ENCODE results near the gene MED27.

Gene MED27

GRCh38 chr9:132079391-132080091 is at the start of gene MED27:
Gene MED27 (minus strand): TSS chr9:132079867. CDS start chr9:132079844, 23 bp downstream.
- peak; percentile 94 for DNase-seq

- DNase-seq = no peak
Observed at GRCh38 chr9:132127888-132128534, 48.3 kb upstream of the MED27 start.

- no peak for DNase-seq
Observed at GRCh38 chr9:132126680-132127236, 47.1 kb upstream of the MED27 start.

GRCh38 chr9:132125944-132126679 is 46.4 kb upstream of the MED27 start:
- no peak for DNase-seq

- DNase-seq = no peak
Observed at GRCh38 chr9:132125361-132125760, 45.7 kb upstream of the MED27 start.

DNA sequence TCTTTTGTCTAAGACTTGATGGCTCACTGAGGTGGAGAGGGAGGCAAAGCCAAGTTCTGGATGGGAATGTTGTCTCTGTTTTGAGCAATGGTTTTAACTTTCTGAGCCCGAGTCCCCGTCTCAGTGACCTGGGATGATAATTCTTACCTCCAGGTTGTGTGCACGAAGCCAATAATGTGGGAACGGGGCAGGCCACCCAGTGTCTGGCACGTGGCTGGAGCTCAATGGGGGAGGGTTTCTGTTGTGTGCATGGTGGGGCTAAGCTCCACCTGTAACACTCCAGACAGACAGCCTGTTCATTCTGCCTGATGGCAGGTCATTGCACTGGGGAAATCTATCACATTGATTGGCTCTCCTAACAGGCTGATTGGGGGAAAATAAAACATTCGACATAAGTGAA is 45.1 kb upstream of the MED27 start:
- no peak for DNase-seq

- no peak for DNase-seq
Observed at GRCh38 chr9:132121021-132121420, 41.4 kb upstream of the MED27 start.

GRCh38 chr9:132117694-132118093 is 38.0 kb upstream of the MED27 start:
- DNase-seq = no peak

GRCh38 chr9:132116583-132116982 is 36.9 kb upstream of the MED27 start:
- no peak for DNase-seq

- DNase-seq = peak; percentile 79
Observed at GRCh38 chr9:132114102-132114707, 34.5 kb upstream of the MED27 start.

DNA sequence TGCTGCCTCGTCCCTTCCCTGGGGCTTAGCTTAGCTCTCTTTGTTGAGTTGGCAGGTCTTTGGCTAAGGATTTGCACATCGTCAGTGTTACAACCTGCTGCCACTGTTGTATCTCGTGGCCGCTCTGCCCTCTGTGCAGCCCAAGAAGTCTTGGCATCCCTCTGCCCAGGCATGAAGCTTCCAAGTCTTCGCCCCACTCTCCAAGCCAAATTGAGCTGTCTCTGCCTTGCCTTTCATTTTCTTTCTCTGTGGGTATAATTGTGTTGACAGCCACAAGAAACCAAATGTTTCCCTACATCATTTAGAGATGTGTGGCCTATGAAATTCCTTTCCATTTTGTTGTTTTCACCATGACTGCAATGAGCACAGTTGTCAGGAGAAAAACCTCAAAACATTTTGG is 29.6 kb upstream of the MED27 start:
- no peak for DNase-seq

DNA sequence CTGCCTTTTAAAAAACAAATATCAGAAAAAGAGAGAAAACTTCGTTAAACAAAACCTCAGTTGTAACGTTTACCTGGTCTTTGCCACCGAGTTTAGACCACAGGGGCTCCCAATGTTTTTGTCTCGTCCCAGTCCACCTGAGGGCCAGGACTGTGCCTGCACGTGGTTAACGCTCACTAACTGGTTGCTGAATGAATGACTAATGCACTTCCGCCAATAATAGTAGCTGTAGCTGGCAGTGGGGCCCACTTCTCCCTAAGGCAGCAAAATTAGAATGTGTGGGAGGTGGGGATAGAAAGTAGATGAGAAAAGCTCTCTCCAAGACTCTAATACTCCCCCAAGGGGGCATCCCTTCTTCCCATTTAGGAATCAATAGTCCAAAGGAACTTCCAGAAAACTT is 29.1 kb upstream of the MED27 start:
- no peak for DNase-seq

- no peak for DNase-seq
Observed at GRCh38 chr9:132099741-132100407, 20.2 kb upstream of the MED27 start.

DNA sequence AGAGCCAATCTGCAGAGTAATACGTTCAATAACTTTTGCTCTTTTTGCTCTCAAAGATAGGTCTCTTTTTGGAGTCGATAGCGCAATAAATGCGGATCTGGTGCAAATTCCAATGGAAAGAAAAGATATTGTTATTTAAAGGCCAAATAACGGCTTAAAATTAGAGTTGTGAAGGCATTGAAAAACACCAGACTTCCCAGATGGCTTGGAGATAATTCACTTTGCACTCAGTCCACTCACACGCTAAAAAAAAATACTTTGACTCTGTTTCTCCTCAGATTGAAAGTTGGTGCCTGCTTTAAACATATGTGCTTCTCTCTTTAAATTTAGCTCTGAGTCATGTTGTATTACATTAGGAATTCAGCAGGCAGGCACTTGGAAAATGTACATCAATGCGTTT is 19.5 kb upstream of the MED27 start:
- DNase-seq = no peak

DNA sequence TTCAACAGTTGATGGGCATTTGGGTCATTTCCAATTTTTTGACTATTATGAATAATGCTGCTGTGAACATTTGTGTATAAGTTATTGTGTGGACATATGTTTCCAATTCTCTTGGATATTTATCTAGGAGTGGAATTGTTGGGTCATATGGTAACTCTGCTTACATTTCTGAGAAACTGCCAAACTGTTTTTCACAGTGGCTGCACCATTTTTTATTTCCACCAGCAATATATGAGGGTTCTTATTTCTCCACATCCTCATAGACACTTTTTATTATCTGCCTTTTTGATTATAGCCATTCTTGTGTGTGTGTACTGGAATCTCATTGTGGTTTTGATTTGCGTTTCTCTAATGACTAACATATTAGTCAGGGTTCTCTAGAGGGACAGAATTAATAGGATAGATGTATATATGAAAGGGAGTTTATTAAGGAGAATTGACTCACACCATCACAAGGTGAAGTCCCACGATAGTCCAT is 14.7 kb upstream of the MED27 start:
- no peak for DNase-seq

DNA sequence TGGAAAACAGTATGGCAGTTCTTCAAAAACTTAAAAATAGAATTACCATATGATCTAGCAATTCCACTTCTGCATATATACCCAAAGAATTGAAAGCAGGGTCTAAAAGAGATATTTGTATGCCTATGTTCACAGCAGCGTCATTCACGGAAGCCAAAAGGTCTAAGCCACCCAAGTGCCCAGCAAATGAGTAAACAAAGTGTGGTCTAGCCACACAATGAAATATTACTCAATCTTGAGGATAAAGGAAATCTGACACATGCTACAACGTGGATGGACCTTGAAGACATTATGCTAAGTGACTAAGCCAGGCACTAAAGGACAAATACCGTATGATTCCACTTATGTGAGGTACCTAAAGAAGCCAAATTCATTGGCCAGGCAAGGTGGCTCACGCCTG is 11.1 kb upstream of the MED27 start:
- no peak for DNase-seq

GRCh38 chr9:132087438-132088030 is 7.9 kb upstream of the MED27 start:
- DNase-seq = no peak

DNA sequence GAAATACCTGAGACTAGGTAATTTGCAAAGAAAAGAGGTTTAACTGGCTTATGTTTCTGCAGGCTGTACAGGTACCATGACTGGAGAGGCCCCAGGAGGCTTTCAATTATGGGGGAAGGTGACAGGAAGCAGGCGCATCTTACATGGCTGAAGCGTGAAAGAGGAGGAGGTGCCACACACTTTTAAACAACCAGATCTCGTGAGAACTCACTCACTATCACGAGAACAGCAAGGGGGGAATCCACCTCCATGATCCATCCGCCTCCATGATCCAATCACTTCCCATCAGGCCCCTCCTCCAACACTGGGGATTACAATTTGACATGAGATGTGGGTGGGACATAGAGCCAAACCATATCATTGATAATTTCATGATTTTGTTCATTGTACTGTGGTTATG is 2.5 kb upstream of the MED27 start:
- DNase-seq = no peak

DNA sequence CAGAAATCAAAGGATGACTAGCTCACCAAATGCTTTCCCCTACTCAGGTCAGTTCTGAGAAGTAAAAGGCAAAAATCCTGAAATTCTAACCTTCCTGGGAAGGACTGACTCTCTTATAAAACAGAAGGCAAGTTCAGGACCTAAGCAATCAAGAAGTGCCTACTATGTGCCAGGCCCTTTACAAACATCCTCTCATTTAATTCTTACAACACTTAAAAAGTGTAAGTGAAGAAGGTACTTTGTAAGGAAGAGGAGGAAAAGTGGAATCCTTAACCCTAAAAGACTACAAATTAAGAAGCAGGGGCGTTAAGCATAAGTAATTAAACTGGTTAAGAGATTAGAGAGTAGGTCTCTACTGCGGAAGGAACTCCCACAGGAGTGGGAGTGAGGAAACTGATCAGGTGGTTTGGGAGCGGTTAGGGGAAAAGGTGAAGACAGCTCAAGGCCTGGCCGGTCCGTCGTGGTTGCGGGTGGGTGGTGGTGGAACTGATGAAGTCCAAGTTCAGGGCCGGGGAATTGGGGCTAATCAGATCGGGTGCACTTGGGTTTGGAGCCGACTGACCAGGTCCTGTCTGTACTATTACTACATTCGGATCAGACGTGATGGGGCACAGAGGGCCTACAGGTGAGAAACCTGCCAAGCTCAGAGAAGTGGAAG is 839 bp downstream of the MED27 start:
- no peak for DNase-seq

DNA sequence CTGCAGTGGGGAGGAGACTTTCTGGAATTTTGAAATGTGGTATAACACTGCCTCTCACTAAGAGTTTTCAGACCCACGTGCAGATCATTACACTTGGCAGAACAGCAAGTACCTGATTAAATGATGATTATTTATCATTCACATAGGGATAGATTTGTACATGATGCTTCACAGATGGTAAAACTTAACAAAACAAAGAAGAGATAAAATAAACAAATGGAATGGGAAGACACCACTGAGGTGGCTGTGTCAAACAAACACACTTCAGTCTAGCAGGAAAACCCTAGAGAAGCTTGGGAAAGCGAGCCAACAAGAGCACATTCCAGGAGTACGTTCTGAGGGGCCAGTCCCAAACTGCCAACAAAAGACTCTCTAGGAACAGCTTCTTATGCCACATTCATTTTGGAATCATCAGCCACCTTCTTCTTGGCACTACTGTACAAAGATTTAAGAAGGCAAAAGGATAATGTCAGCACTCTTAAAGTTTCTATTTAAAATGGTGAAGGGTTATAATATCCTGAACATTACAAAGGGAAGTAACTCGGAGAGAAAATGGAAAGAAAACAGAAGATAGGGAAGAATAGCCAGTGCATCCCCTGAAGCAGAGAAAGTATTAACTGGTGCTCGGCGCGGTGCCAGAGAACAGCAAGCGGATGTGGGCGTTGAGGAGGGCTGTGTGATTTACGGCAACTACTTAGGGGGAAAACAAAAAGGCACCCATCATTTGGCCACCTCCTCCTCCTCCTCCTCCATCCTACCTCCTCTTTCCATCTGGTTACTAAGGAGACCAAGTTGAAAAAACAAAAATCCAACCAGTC is 1.6 kb downstream of the MED27 start:
- DNase-seq = peak; percentile 48

- DNase-seq = no peak
Observed at GRCh38 chr9:132075853-132076252, 3.8 kb downstream of the MED27 start.
